Natural killer cell (primary cell): ENCODE measurements around the gene PLPP1. TPM values are rescaled to one million over a fixed set of nuclear protein-coding genes. Genes with fewer than 3 reads are reported as not detected.

ENCODE experiments used
- ATAC-seq, 3 donors: fragments of 150-1000 bp in 2 of 3; fragments of 200-7000 bp in 1 of 3; cut with Tn5 transposase; 1 replicate in 1 of 3; 2 replicates in 2 of 3; pipeline ENCODE4 v1.10.0; 2021; ENCODE audit warnings: mild to moderate bottlenecking in 2 of 3, moderate library complexity in 2 of 3
- DNase-seq, 2 donors: peaks; one replicate each; pipeline versions ENCODE4 v3.0.0 to v3.0.0-alpha.2; 2013 to 2021; ENCODE audit warnings: mixed read lengths in 1 of 2
- H3K27ac ChIP-seq: one replicate; pipeline ENCODE4 v1.5.1; 2013; ENCODE audit warnings: mild to moderate bottlenecking, low read length
- H3K27me3 ChIP-seq: one replicate; pipeline ENCODE4 v1.6.1; 2013; ENCODE audit warnings: low read length; ENCODE audit not compliant: control insufficient read depth, insufficient read depth
- H3K36me3 ChIP-seq: one replicate; pipeline ENCODE4 v1.6.1; 2013; ENCODE audit warnings: low read length; ENCODE audit not compliant: control insufficient read depth, insufficient read depth
- H3K4me1 ChIP-seq: one replicate; pipeline ENCODE4 v1.6.1; 2013; ENCODE audit warnings: low read length; ENCODE audit not compliant: control insufficient read depth, insufficient read depth
- H3K4me3 ChIP-seq: one replicate; pipeline ENCODE4 v1.5.1; 2013; ENCODE audit warnings: low read length
- H3K9me3 ChIP-seq: one replicate; pipeline ENCODE4 v1.6.1; 2013; ENCODE audit warnings: low read length; ENCODE audit not compliant: control insufficient read depth, insufficient read depth
- H3K27ac Mint-ChIP-seq, 2 donors: one replicate each; pipeline ENCODE4 v1.8.0; 2022; ENCODE audit warnings: mild to moderate bottlenecking in 2 of 2, mixed read lengths in 2 of 2, moderate library complexity in 1 of 2
- H3K27me3 Mint-ChIP-seq, 2 donors: one replicate each; pipeline ENCODE4 v1.8.0; 2022; ENCODE audit warnings: low read depth in 2 of 2, mixed read lengths in 2 of 2
- H3K36me3 Mint-ChIP-seq: one replicate; pipeline ENCODE4 v1.8.0; 2022; ENCODE audit warnings: mixed read lengths
- H3K4me1 Mint-ChIP-seq, 2 donors: one replicate each; pipeline ENCODE4 v1.8.0; 2022; ENCODE audit warnings: mixed read lengths in 2 of 2
- H3K4me3 Mint-ChIP-seq: one replicate; pipeline ENCODE4 v1.8.0; 2022; ENCODE audit warnings: mild to moderate bottlenecking, moderate library complexity, mixed read lengths
- H3K9me3 Mint-ChIP-seq, 2 donors: one replicate each; pipeline ENCODE4 v1.8.0; 2022; ENCODE audit warnings: mixed read lengths in 2 of 2
- WGBS: methylation state at CpG from one replicate; pipeline ENCODE4 v1.1.7; 2013; ENCODE audit warnings: missing lambda C conversion rate; ENCODE audit not compliant: insufficient coverage; 5-methylcytosine and 5-hydroxymethylcytosine counted together
- intact Hi-C: fragments of 100-400 bp; cut with micrococcal nuclease; formaldehyde crosslinking; loops from one replicate; pipeline ENCODE4 v1.14.2; 2022
- total RNA-seq, 4 donors: library from RNA; stranded (reverse); fragments of 120-200 nt in 1 of 4; gene quantifications; one replicate each; pipeline versions ENCODE4 v1.2.3 to v1.2.4, GENCODE V29; 2013 to 2022
- TF ChIP-seq, protein P1 (sequence below): fragments of 200-600 bp; IDR thresholded peaks from one replicate; pipeline ENCODE4 v1.8.0; 2022; ENCODE audit warnings: antibody characterized with exemption

Gene PLPP1
- total RNA-seq, 3 donors from 2014 or later (not counting 1 experiment from before 2014, with no cell fraction given): 3.3 to 5.5 (median 4.2) TPM

DNA sequence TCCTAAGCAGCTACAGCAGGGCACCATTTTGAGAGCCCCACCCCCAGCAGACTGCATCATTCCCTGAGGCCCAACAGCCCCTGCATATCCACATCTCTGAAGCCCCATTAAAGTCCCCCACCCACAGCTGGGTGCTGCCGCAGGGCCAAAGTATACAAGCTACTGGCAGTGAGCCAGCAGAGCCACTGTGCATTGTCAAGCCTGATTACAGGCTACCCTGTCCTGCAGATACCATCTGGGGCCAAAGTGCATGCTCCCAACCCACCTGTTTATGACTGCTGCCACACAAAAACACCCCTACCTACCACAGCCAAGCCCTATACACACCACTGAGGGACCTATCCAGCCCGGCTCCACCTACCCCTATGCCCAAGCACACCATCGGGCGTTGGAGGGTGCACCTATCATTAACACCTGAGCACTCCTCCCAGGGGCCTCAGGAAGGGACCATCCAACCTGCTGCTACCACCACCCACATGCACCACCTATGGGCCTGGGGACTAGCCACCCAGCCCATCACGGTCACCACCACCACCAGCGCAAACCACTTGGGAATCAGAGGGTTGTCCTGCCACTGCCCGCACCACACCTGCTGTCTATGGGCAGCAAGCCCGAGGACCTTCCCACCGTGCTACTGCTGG, 105.0 kb downstream of the PLPP1 start:
- no peak overlapping the region for H3K27ac Mint-ChIP-seq
- 98% methylated on average over 9 of the region's 9 CpGs for WGBS
- Histone ChIP-seq H3K27ac (no peak overlapping the region), H3K4me1 (no peaks in the 10 kb centered on the region), H3K9me3 (peaks cover 19% of the 10 kb centered on the region), H3K4me3 (no peak overlapping the region), H3K36me3 (peaks cover 28% of the 10 kb centered on the region), H3K27me3 (no peaks in the 10 kb centered on the region)
- H3K36me3 Mint-ChIP-seq: peaks cover 57% of the 10 kb centered on the region
- no peaks in the 10 kb centered on the region for H3K4me1 Mint-ChIP-seq
- DNase-seq (no peak), ATAC-seq (no peak)
- no peaks in the 10 kb centered on the region for H3K27me3 Mint-ChIP-seq
- TF ChIP-seq, protein P1, sequence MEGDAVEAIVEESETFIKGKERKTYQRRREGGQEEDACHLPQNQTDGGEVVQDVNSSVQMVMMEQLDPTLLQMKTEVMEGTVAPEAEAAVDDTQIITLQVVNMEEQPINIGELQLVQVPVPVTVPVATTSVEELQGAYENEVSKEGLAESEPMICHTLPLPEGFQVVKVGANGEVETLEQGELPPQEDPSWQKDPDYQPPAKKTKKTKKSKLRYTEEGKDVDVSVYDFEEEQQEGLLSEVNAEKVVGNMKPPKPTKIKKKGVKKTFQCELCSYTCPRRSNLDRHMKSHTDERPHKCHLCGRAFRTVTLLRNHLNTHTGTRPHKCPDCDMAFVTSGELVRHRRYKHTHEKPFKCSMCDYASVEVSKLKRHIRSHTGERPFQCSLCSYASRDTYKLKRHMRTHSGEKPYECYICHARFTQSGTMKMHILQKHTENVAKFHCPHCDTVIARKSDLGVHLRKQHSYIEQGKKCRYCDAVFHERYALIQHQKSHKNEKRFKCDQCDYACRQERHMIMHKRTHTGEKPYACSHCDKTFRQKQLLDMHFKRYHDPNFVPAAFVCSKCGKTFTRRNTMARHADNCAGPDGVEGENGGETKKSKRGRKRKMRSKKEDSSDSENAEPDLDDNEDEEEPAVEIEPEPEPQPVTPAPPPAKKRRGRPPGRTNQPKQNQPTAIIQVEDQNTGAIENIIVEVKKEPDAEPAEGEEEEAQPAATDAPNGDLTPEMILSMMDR: no peak
- no peak overlapping the region for H3K4me3 Mint-ChIP-seq
- intact Hi-C loops: no loop called here
- peaks cover 19 to 27% of the 10 kb centered on the region in 2 donors for H3K9me3 Mint-ChIP-seq

DNA sequence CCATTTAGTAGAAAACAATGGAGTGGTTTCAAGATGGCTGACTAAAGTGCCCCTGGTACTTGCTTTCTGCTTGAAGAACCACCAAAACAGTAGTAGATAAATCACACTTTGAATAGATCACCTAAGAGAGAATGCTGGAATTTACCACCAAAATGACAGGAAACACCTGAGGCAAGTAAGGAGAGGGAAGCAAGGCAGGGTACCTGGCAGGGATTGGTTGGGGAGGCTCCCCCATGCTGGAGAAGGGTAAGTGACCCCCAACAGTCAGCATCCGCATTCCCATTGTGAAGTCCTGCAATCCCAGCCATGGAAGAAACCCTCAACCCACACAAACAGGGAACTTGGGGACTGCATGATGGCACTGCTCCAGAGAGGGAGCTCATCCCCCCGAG, 105.5 kb downstream of the PLPP1 start:
- peaks cover 52% of the 10 kb centered on the region for H3K36me3 Mint-ChIP-seq
- 71% methylated on average over 2 of the region's 2 CpGs for WGBS
- H3K4me1 Mint-ChIP-seq: no peaks in the 10 kb centered on the region
- no peaks in the 10 kb centered on the region for H3K27me3 ChIP-seq
- H3K27ac Mint-ChIP-seq: no peak overlapping the region
- DNase-seq (no peak), ATAC-seq (no peak)
- peaks cover 33% of the 10 kb centered on the region for H3K36me3 ChIP-seq
- no peaks in the 10 kb centered on the region for H3K4me1 ChIP-seq
- no peaks in the 10 kb centered on the region for H3K27me3 Mint-ChIP-seq
- no peak overlapping the region for H3K4me3 Mint-ChIP-seq
- TF ChIP-seq, protein P1: no peak
- peaks cover 19 to 23% of the 10 kb centered on the region in 2 donors for H3K9me3 Mint-ChIP-seq
- peaks cover 19% of the 10 kb centered on the region for H3K9me3 ChIP-seq
- H3K27ac ChIP-seq: no peak overlapping the region
- H3K4me3 ChIP-seq: no peak overlapping the region
- intact Hi-C loops: no loop called here

DNA sequence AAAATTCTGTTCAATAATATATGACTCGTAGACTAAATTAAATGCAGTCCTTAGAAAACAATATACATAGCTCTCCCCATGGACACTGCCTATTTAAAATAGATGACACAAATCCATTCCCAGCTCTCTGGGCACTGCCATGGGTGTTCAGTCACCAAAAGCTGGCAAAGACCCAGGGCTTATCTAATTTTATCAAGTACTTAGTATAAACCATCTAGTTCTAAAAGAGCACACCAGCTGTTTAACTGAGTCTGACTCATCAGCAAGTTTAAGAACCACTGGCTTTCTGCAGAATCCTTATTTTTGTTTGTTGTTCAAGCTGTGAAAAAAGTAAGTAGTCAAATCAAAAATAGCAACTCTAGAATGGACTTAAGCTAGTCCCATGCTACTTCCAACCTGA, 107.6 kb downstream of the PLPP1 start:
- H3K27ac Mint-ChIP-seq: no peak overlapping the region
- Histone ChIP-seq H3K27me3 (no peaks in the 10 kb centered on the region), H3K4me1 (no peaks in the 10 kb centered on the region), H3K36me3 (peaks cover 47% of the 10 kb centered on the region), H3K4me3 (no peak overlapping the region), H3K27ac (no peak overlapping the region), H3K9me3 (peaks cover 12% of the 10 kb centered on the region)
- WGBS: 93% methylated on average over 1 of the region's 1 CpG
- TF ChIP-seq, protein P1: no peak
- intact Hi-C loops: no loop called here
- H3K9me3 Mint-ChIP-seq: peaks cover 11 to 17% of the 10 kb centered on the region in 2 donors
- ATAC-seq (no peak), DNase-seq (no peak)
- H3K4me1 Mint-ChIP-seq: no peaks in the 10 kb centered on the region
- no peaks in the 10 kb centered on the region for H3K27me3 Mint-ChIP-seq
- peaks cover 50% of the 10 kb centered on the region for H3K36me3 Mint-ChIP-seq
- no peak overlapping the region for H3K4me3 Mint-ChIP-seq

DNA sequence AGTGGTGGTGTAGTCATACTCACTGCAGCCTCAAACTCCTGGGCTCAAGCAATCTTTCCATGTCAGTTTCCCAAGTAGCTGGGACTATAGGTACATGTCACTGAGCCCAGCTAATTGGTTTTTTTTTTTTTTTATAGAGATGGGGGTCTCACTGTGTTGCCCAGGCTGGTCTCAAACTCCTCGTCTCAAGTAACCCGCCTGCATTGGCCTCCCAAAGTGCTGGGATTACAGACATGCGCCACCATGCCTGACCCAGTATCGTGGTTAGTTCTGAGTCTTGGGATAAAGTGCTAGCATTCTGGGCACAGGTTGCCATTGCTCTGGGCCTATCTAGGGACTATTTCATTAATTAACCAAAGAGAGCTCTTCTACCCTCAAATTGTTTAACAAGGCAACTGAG, 108.3 kb downstream of the PLPP1 start:
- Histone ChIP-seq H3K4me1 (no peaks in the 10 kb centered on the region), H3K9me3 (peaks cover 12% of the 10 kb centered on the region), H3K4me3 (no peak overlapping the region), H3K36me3 (peaks cover 47% of the 10 kb centered on the region), H3K27me3 (no peaks in the 10 kb centered on the region), H3K27ac (no peak overlapping the region)
- Mint-ChIP-seq H3K4me1 (no peaks in the 10 kb centered on the region), H3K4me3 (no peak overlapping the region), H3K27me3 (no peaks in the 10 kb centered on the region), H3K9me3 (peaks cover 10 to 14% of the 10 kb centered on the region in 2 donors), H3K36me3 (peaks cover 45% of the 10 kb centered on the region), H3K27ac (no peak overlapping the region)
- intact Hi-C loops: no loop called here
- TF ChIP-seq, protein P1: no peak
- ATAC-seq: no peak
- no peak for DNase-seq
- 97% methylated on average over 4 of the region's 4 CpGs for WGBS
